H1 (cell line): ENCODE data around the gene KCNE3. TPM values are rescaled to one million over a fixed set of nuclear protein-coding genes. Genes with fewer than 3 reads are reported as not detected.

Experiments used
- CTCF ChIA-PET: fragments of 300-600 bp; sonication (Branson Sonifier 250); formaldehyde crosslinking; loops from one replicate; lab custom pipeline; 2021; ENCODE audit not compliant: partially characterized antibody; lab: Charles Lee
- POLR2A ChIA-PET: fragments of 300-600 bp; sonication (Branson Sonifier 250); formaldehyde crosslinking; loops from one replicate; lab custom pipeline; 2021; ENCODE audit warnings: inconsistent platforms; ENCODE audit not compliant: partially characterized antibody; lab: Charles Lee
- DNase-seq, 2 experiments: peaks; one replicate each; pipeline versions ENCODE4 v3.0.0 to v3.0.0-alpha.2; 2010 to 2022; ENCODE audit warnings: low spot score in 2 of 2, low read depth in 1 of 2, mixed read lengths in 1 of 2
- FAIRE-seq: peaks from 2 replicates; lab custom pipeline; 2011; peaks lifted over from hg19 to GRCh38; lab: Jason Lieb, UNC
- H2AFZ ChIP-seq: 2 replicates; pipeline ENCODE4 v1.8.1; 2012; ENCODE audit warnings: low read length, inconsistent platforms
- H2AK5ac ChIP-seq: 2 replicates; pipeline ENCODE4 v1.6.1; 2013; ENCODE audit warnings: low read depth, low read length
- H2BK120ac ChIP-seq: replicated peaks from 2 replicates; pipeline ENCODE3; 2013; ENCODE audit warnings: low read depth, low read length, inconsistent platforms
- H2BK12ac ChIP-seq: 2 replicates; pipeline ENCODE4 v1.6.1; 2013; ENCODE audit warnings: low read depth, low read length
- H2BK15ac ChIP-seq: 2 replicates; pipeline ENCODE4 v1.6.1; 2013; ENCODE audit warnings: low read length
- H2BK20ac ChIP-seq: 2 replicates; pipeline ENCODE4 v1.6.1; 2013; ENCODE audit warnings: low read length
- H2BK5ac ChIP-seq: 2 replicates; pipeline ENCODE4 v1.6.1; 2013; ENCODE audit warnings: low read depth, low read length
- H3K14ac ChIP-seq: 2 replicates; pipeline ENCODE4 v1.6.1; 2013; ENCODE audit warnings: inconsistent platforms; ENCODE audit not compliant: insufficient read length
- H3K18ac ChIP-seq: 2 replicates; pipeline ENCODE4 v1.6.1; 2013; ENCODE audit warnings: low read length; ENCODE audit errors: extremely low read depth
- H3K23ac ChIP-seq: 2 replicates; pipeline ENCODE4 v1.6.1; 2013; ENCODE audit warnings: inconsistent platforms; ENCODE audit not compliant: insufficient read length
- H3K23me2 ChIP-seq: 2 replicates; pipeline ENCODE4 v1.6.1; 2013; ENCODE audit warnings: low read depth, low read length
- H3K27ac ChIP-seq: 2 replicates; pipeline ENCODE4 v1.6.1; 2011; ENCODE audit warnings: low read depth, low read length, inconsistent platforms
- H3K27me3 ChIP-seq, 4 experiments: replicated peaks in 1 of 4; 1 replicate in 1 of 4; 2 replicates in 3 of 4; pipeline versions ENCODE4 v1.6.1 to v1.8.1; 2011 to 2013; ENCODE audit warnings: low read length in 3 of 4, mild to moderate bottlenecking in 3 of 4, inconsistent platforms in 2 of 4, mixed read lengths in 2 of 4, moderate library complexity in 1 of 4; ENCODE audit not compliant: control insufficient read depth in 3 of 4, insufficient read depth in 3 of 4; ENCODE audit errors: extremely low read depth in 1 of 4
- H3K36me3 ChIP-seq, 4 experiments: 2 replicates each; pipeline versions ENCODE4 v1.6.1 to v1.8.1; 2011 to 2013; ENCODE audit warnings: mild to moderate bottlenecking in 4 of 4, low read length in 3 of 4, moderate library complexity in 2 of 4, control low read depth in 1 of 4, inconsistent platforms in 1 of 4; ENCODE audit not compliant: insufficient read depth in 4 of 4, control insufficient read depth in 2 of 4
- H3K4ac ChIP-seq: replicated peaks from 2 replicates; pipeline ENCODE3; 2013; ENCODE audit warnings: low read length, low read depth, mixed read lengths, inconsistent platforms; ENCODE audit not compliant: insufficient read length
- H3K4me1 ChIP-seq, 4 experiments: replicated peaks in 1 of 4; 1 replicate in 1 of 4; 2 replicates in 3 of 4; pipeline versions ENCODE4 v1.6.1 to v1.8.1; 2011 to 2013; ENCODE audit warnings: low read length in 3 of 4, inconsistent platforms in 2 of 4, mixed read lengths in 1 of 4; ENCODE audit not compliant: insufficient read depth in 4 of 4, control insufficient read depth in 3 of 4
- H3K4me2 ChIP-seq, 2 experiments: 2 replicates each; pipeline versions ENCODE4 v1.6.1 to v1.8.1; 2011 to 2013; ENCODE audit warnings: low read depth in 2 of 2, low read length in 2 of 2, control low read depth in 1 of 2, inconsistent platforms in 1 of 2, mild to moderate bottlenecking in 1 of 2; ENCODE audit not compliant: insufficient read depth in 1 of 2
- H3K4me3 ChIP-seq, 4 experiments: fragments of 200-600, 300-600 bp in 1 of 4; sonication (generic), shearing (Covaris generic), sonication (Bioruptor Twin) in 1 of 4; 2 replicates each; pipeline versions ENCODE4 v1.5.1 to v1.8.1; 2011 to 2016; ENCODE audit warnings: low read length in 4 of 4, low read depth in 3 of 4, control low read depth in 2 of 4, inconsistent platforms in 2 of 4, mild to moderate bottlenecking in 2 of 4, mixed read lengths in 1 of 4, moderate library complexity in 1 of 4; ENCODE audit not compliant: insufficient read depth in 2 of 4; ENCODE audit errors: extremely low read depth in 1 of 4
- H3K56ac ChIP-seq: replicated peaks from 2 replicates; pipeline ENCODE3; 2013; ENCODE audit warnings: low read depth, mild to moderate bottlenecking, mixed read lengths, low read length, inconsistent platforms; ENCODE audit not compliant: insufficient read length
- H3K79me1 ChIP-seq: 2 replicates; pipeline ENCODE4 v1.6.1; 2013; ENCODE audit warnings: low read depth, low read length, control low read depth
- H3K79me2 ChIP-seq, 2 experiments: 2 replicates each; pipeline versions ENCODE4 v1.6.1 to v1.8.1; 2012 to 2013; ENCODE audit warnings: low read length in 2 of 2, mild to moderate bottlenecking in 2 of 2, inconsistent platforms in 1 of 2; ENCODE audit not compliant: insufficient read depth in 2 of 2, control insufficient read depth in 1 of 2
- H3K9ac ChIP-seq, 4 experiments: replicated peaks in 1 of 4; 1 replicate in 1 of 4; 2 replicates in 3 of 4; pipeline versions ENCODE4 v1.6.1 to v1.8.1; 2011 to 2013; ENCODE audit warnings: low read depth in 3 of 4, low read length in 3 of 4, control low read depth in 2 of 4, mild to moderate bottlenecking in 2 of 4, moderate library complexity in 2 of 4, inconsistent platforms in 1 of 4; ENCODE audit errors: extremely low read depth in 1 of 4
- H3K9me3 ChIP-seq, 2 experiments: 2 replicates each; pipeline versions ENCODE4 v1.6.1 to v1.8.1; 2012 to 2013; ENCODE audit warnings: mild to moderate bottlenecking in 2 of 2, moderate library complexity in 2 of 2, control low read depth in 1 of 2, inconsistent platforms in 1 of 2, low read depth in 1 of 2, low read length in 1 of 2, mixed read lengths in 1 of 2; ENCODE audit not compliant: insufficient read depth in 2 of 2
- H4K20me1 ChIP-seq, 2 experiments: replicated peaks in 1 of 2; 2 replicates each; pipeline versions ENCODE3 to v1.8.1; 2011 to 2013; ENCODE audit warnings: inconsistent platforms in 2 of 2, low read length in 2 of 2, mild to moderate bottlenecking in 1 of 2; ENCODE audit not compliant: insufficient read depth in 2 of 2, control insufficient read depth in 1 of 2
- H4K5ac ChIP-seq: 2 replicates; pipeline ENCODE4 v1.6.1; 2013; ENCODE audit warnings: low read length, low read depth, mixed read lengths, inconsistent platforms; ENCODE audit not compliant: insufficient read length
- H4K8ac ChIP-seq: 2 replicates; pipeline ENCODE4 v1.8.0; 2013; ENCODE audit warnings: mild to moderate bottlenecking, moderate library complexity, low read length, inconsistent platforms; ENCODE audit not compliant: insufficient read depth; ENCODE audit errors: extremely low read depth
- H4K91ac ChIP-seq: replicated peaks from 2 replicates; pipeline ENCODE3; 2013; ENCODE audit warnings: low read length, mixed read lengths, inconsistent platforms; ENCODE audit not compliant: insufficient read length
- BACH1 ChIP-seq: IDR thresholded peaks from 2 replicates; pipeline ENCODE4 v1.6.1; 2012; ENCODE audit warnings: low read length, improper control_type of control experiment
- CHD1 ChIP-seq: IDR thresholded peaks from 2 replicates; pipeline ENCODE4 v1.6.1; 2012; ENCODE audit warnings: low read depth, low read length, improper control_type of control experiment
- CREB1 ChIP-seq: IDR thresholded peaks from 2 replicates; pipeline ENCODE4 v1.6.1; 2012; ENCODE audit warnings: inconsistent platforms
- GABPA ChIP-seq: IDR thresholded peaks from 2 replicates; pipeline ENCODE4 v1.6.1; 2011; ENCODE audit warnings: mild to moderate bottlenecking, low read length, moderate library complexity, borderline replicate concordance; ENCODE audit not compliant: insufficient read depth
- KDM5A ChIP-seq: fragments of 200-600 bp; IDR thresholded peaks from 2 replicates; pipeline ENCODE4 v1.7.1; 2012; ENCODE audit warnings: mild to moderate bottlenecking, low read length, inconsistent platforms, mixed read lengths
- SIRT6 ChIP-seq: IDR thresholded peaks from one replicate; pipeline ENCODE4 v1.7.1; 2012; ENCODE audit warnings: low read length, inconsistent platforms
- SP1 ChIP-seq: IDR thresholded peaks from 2 replicates; pipeline ENCODE4 v1.6.1; 2011; ENCODE audit warnings: low read depth, low read length
- TAF7 ChIP-seq: optimal IDR thresholded peaks from 2 replicates; pipeline ENCODE3; 2011; ENCODE audit warnings: low read depth, mild to moderate bottlenecking, inconsistent platforms, low read length, moderate library complexity, borderline replicate concordance
- WGBS, 2 experiments: shearing (Covaris generic) in 1 of 2; methylation state at CpG; one replicate each; pipeline versions ENCODE4 v1.1.6 to v1.1.7; 2013 to 2015; ENCODE audit warnings: low lambda C conversion rate in 2 of 2, mixed read lengths in 2 of 2, inconsistent platforms in 1 of 2, low coverage in 1 of 2, missing lambda C conversion rate in 1 of 2; ENCODE audit not compliant: insufficient replicate concordance in 2 of 2, insufficient coverage in 1 of 2, insufficient read length in 1 of 2; ENCODE audit errors: extremely low coverage in 1 of 2, missing lambda C conversion rate in 1 of 2; 5-methylcytosine and 5-hydroxymethylcytosine counted together
- polyA plus RNA-seq, 7 experiments: library from polyadenylated mRNA; depleted of rRNA in 3 of 7; stranded (reverse) in 5 of 7; unstranded in 2 of 7; fragments of >200 nt in 5 of 7; fragments of 200-250 nt in 2 of 7; gene quantifications; 1 replicate in 5 of 7; 2 replicates in 1 of 7; 4 replicates in 1 of 7; pipeline versions ENCODE4 v1.2.1 to v1.2.3, GENCODE V29; 2011 to 2013; ENCODE audit warnings: missing spikeins in 2 of 7, mixed read lengths in 2 of 7
- total RNA-seq: library from RNA; stranded (reverse); fragmentation: NEBNext Ultra II Directional; extraction: Animal tissue kit (Norgen Biotek cat#: 25700); gene quantifications from 2 replicates; pipeline ENCODE4 v1.2.1, GENCODE V29; 2021
- TF ChIP-seq, protein P1 (sequence below): IDR thresholded peaks from 2 replicates; pipeline ENCODE4 v1.6.1; 2012; ENCODE audit warnings: inconsistent platforms

Gene KCNE3
- total and polyA plus RNA-seq, 2 of the 8 experiments (the other 6 are each of a cell fraction or from before 2014, with no cell fraction given) = 1.9 to 3.5 TPM

DNA sequence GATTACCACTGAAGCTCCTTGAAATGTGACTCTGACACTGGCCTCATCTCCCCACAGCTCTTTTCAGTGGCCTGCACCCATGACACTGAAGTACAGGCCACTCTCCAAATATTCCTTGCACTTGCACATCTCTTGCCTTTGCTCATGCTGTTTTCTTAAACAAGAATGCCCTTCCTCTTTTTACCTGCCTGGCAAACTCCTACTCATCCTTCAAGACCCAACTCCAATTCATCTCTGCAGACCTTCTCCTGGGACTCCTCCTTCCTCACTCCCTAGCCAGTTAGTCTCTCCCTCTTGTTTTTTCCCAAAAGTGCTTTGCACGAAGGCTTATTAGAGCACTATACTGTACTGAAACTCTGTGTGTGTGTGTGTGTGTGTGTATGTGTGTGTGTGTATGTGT lies 2.6 kb downstream of the KCNE3 start:
- Histone ChIP-seq H3K56ac (no peak overlapping the region), H2BK120ac (no peak overlapping the region), H2AFZ (no peak overlapping the region), H4K8ac (no peak overlapping the region), H3K18ac (no peak overlapping the region), H3K79me1 (no peaks in the 10 kb centered on the region), H3K9ac (no peak overlapping the region), H4K5ac (no peak overlapping the region), H3K27me3 (peaks cover 0 to 5% (median 0%) of the 10 kb centered on the region in 4 experiments; a peak in 3 of 7 replicates), H2BK12ac (no peak overlapping the region), H3K79me2 (no peaks in the 10 kb centered on the region), H3K23ac (no peak overlapping the region), H3K14ac (no peak overlapping the region), H3K27ac (no peak overlapping the region), H3K23me2 (no peaks in the 10 kb centered on the region; the same call in 1 of the 2 replicates), H3K9me3 (no peaks in the 10 kb centered on the region), H3K4me1 (peaks cover 4 to 16% (median 11%) of the 10 kb centered on the region in 4 experiments), H3K4me2 (no peak overlapping the region), H4K91ac (no peak overlapping the region), H3K4ac (no peak overlapping the region), H2AK5ac (no peak overlapping the region), H4K20me1 (no peaks in the 10 kb centered on the region), H3K36me3 (no peaks in the 10 kb centered on the region), H2BK5ac (no peak overlapping the region), H3K4me3 (no peak overlapping the region), H2BK20ac (no peak overlapping the region), H2BK15ac (no peak overlapping the region)
- CTCF ChIA-PET = interaction anchor here (0.8 to 5.3 kb wide), 3 partner anchors 12 to 107 kb away, joined by 3 to 42 read pairs (median 19); no protein-coding TSS in a partner anchor
- FAIRE-seq (no peak), DNase-seq (no peak)
- 80% methylated on average over 1 of the region's 1 CpG; no CpG with 5 or more reads in 1 of the 2 experiments for WGBS, 2 experiments
- POLR2A ChIA-PET = interaction anchor here (0.6 to 1.3 kb wide), 3 partner anchors 9 to 30 kb away, joined by 3 to 5 read pairs (median 4); partner anchors contain the start of gene LIPT2
- TF ChIP-seq, protein P1, sequence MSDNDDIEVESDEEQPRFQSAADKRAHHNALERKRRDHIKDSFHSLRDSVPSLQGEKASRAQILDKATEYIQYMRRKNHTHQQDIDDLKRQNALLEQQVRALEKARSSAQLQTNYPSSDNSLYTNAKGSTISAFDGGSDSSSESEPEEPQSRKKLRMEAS = no peak
- TF ChIP-seq CREB1 (no peak), KDM5A (no peak), GABPA (no peak), SP1 (no peak), SIRT6 (no peak), CHD1 (no peak), TAF7 (no peak), BACH1 (no peak)
